Activated CD8-positive, alpha-beta memory T cell treated with anti-CD3 and anti-CD28 coated beads for 4 hours (primary cell): ENCODE data around the gene CUX1.

Source experiments
- DNase-seq, 2 donors: peaks; one replicate each; pipeline ENCODE4 v3.0.0-alpha.2; 2020; ENCODE audit warnings: low read depth in 2 of 2

CUX1 gene

GRCh38 chr7:102236592-102237287 lies 419.3 kb downstream of the CUX1 start:
- DNase-seq = no peak

GRCh38 chr7:102239206-102239820 lies 421.9 kb downstream of the CUX1 start:
- no peak for DNase-seq

GRCh38 chr7:102241431-102241830 lies 424.0 kb downstream of the CUX1 start:
- no peak for DNase-seq

GRCh38 chr7:102244601-102245000 lies 427.2 kb downstream of the CUX1 start:
- no peak for DNase-seq

- DNase-seq = no peak
Observed at GRCh38 chr7:102248081-102248455, 430.6 kb downstream of the CUX1 start.

- DNase-seq = no peak
Observed at GRCh38 chr7:102248456-102249395, 431.3 kb downstream of the CUX1 start.

- DNase-seq = no peak
Observed at GRCh38 chr7:102251531-102252365, 434.3 kb downstream of the CUX1 start.

GRCh38 chr7:102252366-102252982 lies 435.0 kb downstream of the CUX1 start:
- no peak for DNase-seq

- DNase-seq = no peak
Observed at GRCh38 chr7:102253066-102253972, 435.9 kb downstream of the CUX1 start.

- no peak for DNase-seq
Observed at GRCh38 chr7:102253973-102254370, 436.5 kb downstream of the CUX1 start.

- no peak for DNase-seq
Observed at GRCh38 chr7:102254521-102254920, 437.1 kb downstream of the CUX1 start.

- DNase-seq = no peak
Observed at GRCh38 chr7:102255501-102255900, 438.1 kb downstream of the CUX1 start.

GRCh38 chr7:102255916-102256315 lies 438.5 kb downstream of the CUX1 start:
- DNase-seq = no peak

- DNase-seq = no peak
Observed at GRCh38 chr7:102258073-102258748, 440.8 kb downstream of the CUX1 start.

GRCh38 chr7:102258749-102259107 lies 441.3 kb downstream of the CUX1 start:
- no peak for DNase-seq

GRCh38 chr7:102260856-102261255 lies 443.4 kb downstream of the CUX1 start:
- DNase-seq = no peak

- no peak for DNase-seq
Observed at GRCh38 chr7:102261451-102261850, 444.0 kb downstream of the CUX1 start.

- DNase-seq = no peak
Observed at GRCh38 chr7:102262546-102262945, 445.1 kb downstream of the CUX1 start.

- DNase-seq = no peak
Observed at GRCh38 chr7:102264367-102264891, 447.0 kb downstream of the CUX1 start.
